Measurements from ENCODE around the gene BET1.

GRCh38 chr7:93949423-93949822, 54.7 kb downstream of the BET1 start:
- TF ChIP-seq CTCF (IDR thresholded peaks at IDR 0.05; ENCODE audit: borderline replicate concordance, extremely low read depth, low read length, poor library complexity, severe bottlenecking): no peak
- TF ChIP-seq EZH2 (IDR thresholded peaks at IDR 0.05; ENCODE audit: borderline replicate concordance, low read depth, low read length, severe bottlenecking): no peak
